Effector memory CD8-positive, alpha-beta T cell (primary cell): Measurements from ENCODE around the gene ZSCAN21.

Experiments used
- ATAC-seq: fragments of 150-1000 bp; cut with Tn5 transposase; replicated peaks from 2 replicates; pipeline ENCODE4 v1.10.0; 2021; ENCODE audit warnings: mild to moderate bottlenecking, moderate library complexity
- DNase-seq, 3 experiments: peaks; one replicate each; pipeline ENCODE4 v3.0.0; 2021
- H3K27ac Mint-ChIP-seq, 2 donors: one replicate each; pipeline ENCODE4 v1.8.0; 2022; ENCODE audit warnings: mild to moderate bottlenecking in 2 of 2, mixed read lengths in 2 of 2, moderate library complexity in 2 of 2
- H3K27me3 Mint-ChIP-seq, 2 donors: one replicate each; pipeline ENCODE4 v1.8.0; 2022; ENCODE audit warnings: mixed read lengths in 2 of 2
- H3K36me3 Mint-ChIP-seq: one replicate; pipeline ENCODE4 v1.8.0; 2022; ENCODE audit warnings: mild to moderate bottlenecking, moderate library complexity, mixed read lengths; ENCODE audit not compliant: insufficient read depth
- H3K4me1 Mint-ChIP-seq, 2 donors: one replicate each; pipeline ENCODE4 v1.8.0; 2022; ENCODE audit warnings: low read depth in 2 of 2, mixed read lengths in 2 of 2
- H3K4me3 Mint-ChIP-seq, 2 donors: one replicate each; pipeline ENCODE4 v1.8.0; 2022; ENCODE audit warnings: mild to moderate bottlenecking in 2 of 2, mixed read lengths in 2 of 2, moderate library complexity in 2 of 2
- H3K9me3 Mint-ChIP-seq, 2 donors: one replicate each; pipeline ENCODE4 v1.8.0; 2022; ENCODE audit warnings: mixed read lengths in 2 of 2

Gene ZSCAN21

DNA sequence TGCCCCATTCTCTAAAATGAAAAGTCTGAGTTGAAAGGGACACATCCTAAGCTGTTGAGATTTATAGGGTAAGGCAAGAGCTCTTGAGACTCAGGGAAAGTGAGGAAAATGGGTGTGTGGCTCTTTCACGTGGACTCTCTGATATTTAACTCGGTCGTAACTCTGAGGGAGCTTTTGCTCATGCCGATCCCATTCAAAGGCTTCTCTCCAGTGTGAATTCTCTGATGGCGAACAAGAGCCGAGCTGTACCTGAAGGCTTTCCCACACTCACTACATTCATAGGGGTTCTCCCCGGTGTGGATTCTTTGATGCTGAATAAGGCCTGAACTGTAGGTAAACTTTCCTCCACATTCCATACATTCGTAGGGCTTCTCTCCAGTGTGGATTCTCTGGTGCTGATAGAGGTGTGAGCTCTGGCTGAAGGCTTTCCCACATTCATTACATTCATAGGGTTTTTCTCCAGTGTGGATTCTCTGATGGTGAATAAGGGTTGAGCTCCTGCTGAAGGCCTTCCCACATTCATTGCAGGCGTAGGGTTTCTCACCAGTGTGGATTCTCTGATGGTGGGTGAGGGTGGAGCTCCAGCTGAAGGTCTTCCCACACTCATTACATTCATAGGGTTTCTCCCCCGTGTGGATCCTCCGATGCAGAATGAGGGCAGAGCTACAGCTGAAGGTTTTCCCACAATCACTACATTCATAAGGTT is 21.6 kb downstream of the ZSCAN21 start:
- ATAC-seq (no peak), DNase-seq (no peak)
- no peak overlapping the region for H3K27ac Mint-ChIP-seq
- no peaks in the 10 kb centered on the region for H3K27me3 Mint-ChIP-seq
- H3K9me3 Mint-ChIP-seq = peaks cover 0 to 10% of the 10 kb centered on the region in 2 donors
- no peaks in the 10 kb centered on the region for H3K4me1 Mint-ChIP-seq
- H3K36me3 Mint-ChIP-seq = peaks cover 61% of the 10 kb centered on the region
- H3K4me3 Mint-ChIP-seq = no peak overlapping the region

DNA sequence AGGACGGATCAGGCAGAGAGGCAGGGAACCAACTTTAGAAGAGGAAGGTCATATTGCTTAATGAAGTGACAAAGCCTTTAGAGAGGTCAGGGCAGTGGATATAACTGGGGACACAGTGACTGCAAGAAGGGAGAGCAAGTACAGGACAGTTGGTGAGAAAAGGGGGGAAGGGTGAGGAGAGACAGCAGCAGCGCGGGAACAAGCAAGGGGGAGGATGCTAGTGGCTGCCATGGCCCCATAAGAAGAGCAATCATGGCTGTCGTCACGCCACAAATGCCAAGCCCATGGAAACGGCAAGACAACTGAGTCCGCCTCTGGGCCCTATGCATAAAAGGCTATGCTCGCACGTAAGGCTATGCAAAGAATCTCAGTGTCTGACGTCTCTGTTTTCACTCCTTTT is 22.9 kb downstream of the ZSCAN21 start:
- peaks cover 73% of the 10 kb centered on the region for H3K36me3 Mint-ChIP-seq
- no peaks in the 10 kb centered on the region for H3K27me3 Mint-ChIP-seq
- H3K9me3 Mint-ChIP-seq = peaks cover 0 to 10% of the 10 kb centered on the region in 2 donors
- peak overlapping the region in 1 of 2 donors; percentile 55 for H3K27ac Mint-ChIP-seq
- no peak overlapping the region for H3K4me3 Mint-ChIP-seq
- peaks cover 0 to 3% of the 10 kb centered on the region in 2 donors for H3K4me1 Mint-ChIP-seq
- DNase-seq = no peak
- no peak for ATAC-seq

DNA sequence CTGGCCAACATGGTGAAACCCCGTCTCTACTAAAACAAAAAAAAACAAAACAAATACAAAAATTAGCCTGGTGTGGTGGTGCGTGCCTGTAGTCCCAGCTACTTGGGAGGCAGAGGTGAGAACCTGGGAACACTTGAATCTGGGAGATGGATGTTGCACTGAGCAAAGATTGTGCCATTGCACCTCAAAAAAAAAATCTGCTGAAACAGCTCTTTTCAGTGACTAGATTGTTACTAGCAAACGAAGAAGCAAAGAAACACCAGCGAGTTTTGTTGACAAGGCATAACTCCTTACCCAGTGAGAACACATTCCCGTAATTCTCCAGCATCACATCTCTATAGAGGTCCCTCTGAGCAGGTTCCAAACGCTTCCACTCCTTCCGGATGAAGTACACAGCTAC is 25.3 kb downstream of the ZSCAN21 start:
- H3K4me3 Mint-ChIP-seq = no peak overlapping the region

DNA sequence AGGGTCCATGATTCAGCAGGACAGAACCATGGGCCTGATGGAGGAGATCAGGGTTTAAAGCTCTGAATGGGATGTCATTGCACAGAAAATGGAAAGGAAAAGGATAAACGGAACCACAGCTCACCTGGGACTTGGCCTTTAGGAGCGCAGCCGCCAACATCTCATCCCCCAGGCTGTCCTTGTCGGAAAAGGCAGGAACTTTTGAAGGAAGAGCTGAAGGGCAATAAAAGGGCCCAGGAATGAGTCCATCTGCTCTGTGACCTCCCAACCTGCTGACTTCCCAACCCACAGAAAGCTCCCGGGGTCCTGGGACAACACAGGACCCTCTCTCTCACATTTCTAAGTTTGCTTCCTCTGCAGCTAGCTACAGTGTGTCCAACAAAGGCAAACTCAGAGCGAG is 25.8 kb downstream of the ZSCAN21 start:
- no peak overlapping the region for H3K4me3 Mint-ChIP-seq
- no peaks in the 10 kb centered on the region for H3K27me3 Mint-ChIP-seq
- ATAC-seq (no peak), DNase-seq (no peak)
- H3K27ac Mint-ChIP-seq = no peak overlapping the region
- peaks cover 0 to 10% of the 10 kb centered on the region in 2 donors for H3K9me3 Mint-ChIP-seq
- H3K36me3 Mint-ChIP-seq = peaks cover 81% of the 10 kb centered on the region
- H3K4me1 Mint-ChIP-seq = peaks cover 7 to 15% of the 10 kb centered on the region in 2 donors

More for the DNA sequence above, 25.3 kb downstream of the ZSCAN21 start:
- Mint-ChIP-seq H3K27ac (no peak overlapping the region), H3K36me3 (peaks cover 82% of the 10 kb centered on the region), H3K9me3 (peaks cover 0 to 10% of the 10 kb centered on the region in 2 donors), H3K4me1 (peaks cover 3 to 9% of the 10 kb centered on the region in 2 donors), H3K27me3 (no peaks in the 10 kb centered on the region)
- no peak for DNase-seq
- ATAC-seq = no peak

DNA sequence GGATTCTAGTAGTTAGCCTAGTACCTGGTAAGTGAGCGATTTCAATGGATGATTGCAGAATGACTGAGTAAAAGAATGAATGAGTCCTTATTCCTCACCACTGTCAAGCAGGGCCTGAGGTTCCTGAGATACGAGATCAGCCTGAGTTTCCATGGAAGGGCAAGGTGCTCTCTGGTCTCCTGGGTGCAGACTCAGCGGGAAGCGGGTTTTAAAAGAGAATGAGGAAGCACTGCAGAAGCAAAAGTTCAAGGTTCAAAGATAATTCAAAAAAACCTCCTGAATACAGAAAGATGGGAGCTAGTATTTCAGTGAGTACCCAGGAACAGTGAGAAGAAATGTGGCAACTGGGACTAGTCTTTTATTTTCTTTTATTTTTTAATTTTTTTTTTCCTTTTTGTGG is 27.6 kb downstream of the ZSCAN21 start:
- peaks cover 78% of the 10 kb centered on the region for H3K36me3 Mint-ChIP-seq
- peaks cover 0 to 3% of the 10 kb centered on the region in 2 donors for H3K9me3 Mint-ChIP-seq
- no peak overlapping the region for H3K27ac Mint-ChIP-seq
- DNase-seq (no peak), ATAC-seq (no peak)
- no peak overlapping the region for H3K4me3 Mint-ChIP-seq
- H3K27me3 Mint-ChIP-seq = no peaks in the 10 kb centered on the region
- peaks cover 17 to 29% of the 10 kb centered on the region in 2 donors for H3K4me1 Mint-ChIP-seq

DNA sequence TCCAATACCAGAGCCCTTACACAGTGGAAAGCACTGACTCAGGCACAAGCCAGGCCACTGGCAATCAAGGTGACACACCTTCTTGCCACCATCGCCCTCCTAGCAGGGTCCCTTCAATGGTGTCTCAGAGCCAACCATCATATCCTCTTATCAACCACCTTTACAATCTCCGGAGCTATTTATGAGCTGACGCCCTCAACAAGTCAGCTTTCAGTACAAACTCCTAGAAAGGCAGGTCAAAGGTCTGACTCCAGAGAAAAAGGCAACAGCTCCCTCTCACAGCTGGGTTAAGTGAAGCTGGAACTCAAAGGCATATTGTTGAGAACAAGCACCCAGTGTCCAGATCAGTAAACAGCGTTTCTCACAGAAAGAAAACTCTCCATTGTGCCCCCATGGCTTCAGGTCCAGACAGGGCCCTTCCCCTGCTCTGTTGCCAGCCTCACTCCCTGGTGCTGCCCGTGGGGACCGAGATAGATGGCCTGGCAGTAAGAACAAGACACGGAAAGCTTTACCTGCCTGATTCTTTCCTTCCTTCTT is 29.5 kb downstream of the ZSCAN21 start:
- H3K4me3 Mint-ChIP-seq = peak overlapping the region in 1 of 2 donors; percentile 0
- ATAC-seq (no peak), DNase-seq (no peak)
- H3K27ac Mint-ChIP-seq = no peak overlapping the region
- no peaks in the 10 kb centered on the region for H3K9me3 Mint-ChIP-seq
- H3K27me3 Mint-ChIP-seq = no peaks in the 10 kb centered on the region
- peaks cover 25 to 34% of the 10 kb centered on the region in 2 donors for H3K4me1 Mint-ChIP-seq
- H3K36me3 Mint-ChIP-seq = peaks cover 63% of the 10 kb centered on the region

DNA sequence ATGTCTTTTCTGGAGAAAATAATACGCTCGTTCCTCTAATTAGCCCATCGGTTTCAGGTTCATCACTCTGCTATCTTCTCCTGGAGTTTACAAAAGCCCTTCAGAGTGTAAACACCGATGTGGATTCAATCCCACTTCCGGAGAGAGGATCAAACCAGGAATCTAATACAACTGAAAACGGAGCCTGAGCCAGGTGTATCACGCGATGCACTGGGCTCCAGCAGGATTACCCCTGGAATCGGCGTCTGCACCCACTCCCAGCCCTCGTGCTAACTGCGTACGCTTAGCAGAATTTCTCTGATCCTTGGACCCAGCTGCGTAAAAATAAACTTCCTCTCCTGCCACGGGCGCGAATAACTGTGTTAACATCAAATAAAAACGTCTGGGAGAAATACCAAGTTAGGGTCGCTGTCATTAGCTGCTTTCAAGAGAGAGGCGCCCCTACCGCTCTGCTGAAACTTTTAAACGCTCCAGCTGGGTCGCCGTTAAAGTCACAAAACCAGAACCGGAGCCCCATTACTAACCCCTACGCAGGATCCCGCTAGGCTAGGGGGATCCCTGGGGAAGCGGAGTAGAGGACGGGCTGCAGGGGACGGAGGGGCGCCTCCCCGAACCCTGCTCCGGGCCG is 31.4 kb downstream of the ZSCAN21 start:
- ATAC-seq (no peak), DNase-seq (peak in 1 of 3 experiments; percentile 13)
- Mint-ChIP-seq H3K27me3 (no peaks in the 10 kb centered on the region), H3K36me3 (peaks cover 45% of the 10 kb centered on the region), H3K9me3 (no peaks in the 10 kb centered on the region), H3K27ac (peak overlapping the region; percentile 57 to 95), H3K4me1 (peaks cover 25 to 34% of the 10 kb centered on the region in 2 donors), H3K4me3 (peak overlapping the region; percentile 87 to 91)

DNA sequence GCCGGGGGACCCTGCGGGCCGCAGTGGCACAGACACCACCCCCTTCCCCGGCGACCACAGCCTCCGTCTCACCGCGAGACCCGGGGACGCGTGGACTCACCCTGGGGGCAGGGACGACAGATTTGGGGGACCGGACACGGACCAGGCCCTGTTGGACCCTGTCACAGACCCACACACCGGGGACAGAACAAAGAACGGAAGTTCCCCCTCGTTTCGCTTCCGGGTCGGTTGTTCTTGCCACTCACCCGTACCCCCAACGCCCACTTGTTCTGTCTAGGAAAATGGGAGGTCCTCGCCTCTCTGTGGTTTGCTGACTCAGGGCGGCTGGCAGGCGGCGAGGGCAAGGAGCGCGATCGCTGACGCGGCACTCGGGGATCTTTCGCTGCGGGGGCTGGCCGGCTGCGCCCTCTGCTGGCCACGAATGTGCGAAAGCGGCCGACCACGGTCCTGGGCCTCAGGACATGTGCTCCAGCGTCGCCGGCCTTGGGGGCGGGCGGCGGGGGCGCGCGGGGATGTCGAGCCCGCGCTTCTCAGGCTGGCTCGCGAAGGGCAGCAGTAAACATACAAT is 32.0 kb downstream of the ZSCAN21 start, which contains the start of gene ZNF3:
Gene ZNF3, minus strand, starts transcription at position 189 of the 568 bp plus-strand sequence. CDS start 4,366 bp downstream, outside the sequence.
- no peaks in the 10 kb centered on the region for H3K9me3 Mint-ChIP-seq
- peaks cover 39% of the 10 kb centered on the region for H3K36me3 Mint-ChIP-seq
- peak within 1 kb of the TSS; percentile 87 to 91 for H3K4me3 Mint-ChIP-seq
- DNase-seq (peak; percentile 96 to 97 (median 97)), ATAC-seq (peak; percentile 79)
- peak within 1 kb of the TSS; percentile 57 to 95 for H3K27ac Mint-ChIP-seq
- H3K27me3 Mint-ChIP-seq = no peaks in the 10 kb centered on the region
- H3K4me1 Mint-ChIP-seq = peaks cover 25 to 34% of the 10 kb centered on the region in 2 donors

DNA sequence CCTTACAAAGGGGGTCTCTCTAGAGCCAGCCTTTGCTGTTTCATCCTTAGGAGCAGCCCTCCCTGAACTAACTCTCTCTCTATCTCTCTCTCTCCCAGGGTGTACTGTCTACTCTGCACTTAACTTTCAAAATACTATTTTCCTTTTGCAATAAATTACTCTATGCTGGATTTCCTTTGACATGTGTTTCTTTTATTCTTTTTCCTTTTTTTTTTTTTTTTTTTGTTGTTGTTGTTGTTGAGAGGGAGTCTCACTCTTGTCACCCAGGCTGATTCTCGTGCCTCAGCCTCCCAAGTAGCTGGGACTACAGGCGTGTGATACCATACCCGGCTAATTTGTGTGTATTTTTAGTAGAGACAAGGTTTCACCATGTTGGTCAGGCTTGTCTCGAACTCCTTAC is 33.4 kb downstream of the ZSCAN21 start:
- Mint-ChIP-seq H3K27me3 (no peaks in the 10 kb centered on the region), H3K4me1 (peaks cover 22 to 34% of the 10 kb centered on the region in 2 donors), H3K9me3 (no peaks in the 10 kb centered on the region), H3K4me3 (peak overlapping the region; percentile 87 to 91), H3K27ac (peak overlapping the region; percentile 57 to 95), H3K36me3 (peaks cover 34% of the 10 kb centered on the region)
- ATAC-seq (peak; percentile 3), DNase-seq (no peak)

DNA sequence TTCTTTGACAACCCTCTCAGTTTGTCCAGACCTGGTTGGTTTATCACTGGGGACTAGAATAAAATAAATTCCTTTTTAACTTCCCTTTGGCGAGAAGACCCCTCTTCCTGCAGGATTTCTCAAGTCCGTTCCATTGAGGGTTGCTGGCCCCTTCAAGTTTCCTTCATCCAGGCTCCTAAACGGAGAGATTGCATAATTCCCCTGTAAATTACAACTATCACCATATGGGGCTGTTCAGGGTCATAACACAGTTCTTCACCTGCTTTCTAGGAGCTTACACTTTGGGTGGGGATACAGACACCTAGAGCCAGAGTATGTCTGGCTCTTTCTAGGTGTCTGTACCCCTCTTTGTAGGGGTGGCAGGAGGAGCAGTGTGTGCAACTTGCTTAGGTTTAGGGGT is 35.9 kb downstream of the ZSCAN21 start:
- Mint-ChIP-seq H3K4me1 (peaks cover 28% of the 10 kb centered on the region in 2 donors), H3K9me3 (no peaks in the 10 kb centered on the region), H3K27ac (no peak overlapping the region), H3K36me3 (peaks cover 36% of the 10 kb centered on the region), H3K27me3 (no peaks in the 10 kb centered on the region), H3K4me3 (no peak overlapping the region)
- no peak for ATAC-seq
- DNase-seq = no peak

DNA sequence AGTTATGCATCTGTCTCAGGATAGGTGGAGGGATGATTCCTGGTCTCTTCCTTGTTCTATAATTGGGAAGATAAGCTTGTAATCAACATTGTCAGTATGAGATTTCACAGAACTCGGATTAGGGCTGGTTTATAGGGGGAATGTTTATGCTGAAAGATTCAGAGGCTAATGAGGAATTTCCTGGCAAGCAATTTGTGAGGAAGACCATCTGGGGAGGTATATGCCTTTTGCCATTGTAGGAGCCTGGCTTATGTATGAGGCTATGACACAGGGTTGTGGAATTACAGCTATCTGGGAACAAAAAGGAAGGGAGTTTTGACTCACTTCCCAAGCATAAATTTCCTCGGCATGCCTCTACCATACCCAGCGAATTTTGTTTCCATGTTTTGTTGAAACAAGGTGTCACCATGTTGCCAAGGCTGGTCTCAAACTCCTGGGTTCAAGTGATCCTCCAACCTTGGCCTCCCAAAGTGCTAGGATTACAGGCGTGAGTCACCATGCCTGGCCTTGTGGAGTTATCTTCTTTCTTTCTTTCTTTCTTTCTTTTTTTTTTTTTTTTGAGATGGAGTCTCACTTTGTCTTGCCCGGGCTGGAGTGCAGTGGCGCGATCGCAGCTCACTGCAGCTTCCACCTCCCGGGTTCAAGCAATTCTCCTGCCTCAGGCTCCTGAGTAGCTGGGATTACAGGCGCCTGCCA is 37.6 kb downstream of the ZSCAN21 start:
- H3K27me3 Mint-ChIP-seq = no peaks in the 10 kb centered on the region
- H3K4me3 Mint-ChIP-seq = peak overlapping the region in 1 of 2 donors; percentile 36
- ATAC-seq (no peak), DNase-seq (no peak)
- H3K36me3 Mint-ChIP-seq = peaks cover 36% of the 10 kb centered on the region
- H3K27ac Mint-ChIP-seq = peak overlapping the region in 1 of 2 donors; percentile 92
- no peaks in the 10 kb centered on the region for H3K9me3 Mint-ChIP-seq
- peaks cover 18 to 19% of the 10 kb centered on the region in 2 donors for H3K4me1 Mint-ChIP-seq

DNA sequence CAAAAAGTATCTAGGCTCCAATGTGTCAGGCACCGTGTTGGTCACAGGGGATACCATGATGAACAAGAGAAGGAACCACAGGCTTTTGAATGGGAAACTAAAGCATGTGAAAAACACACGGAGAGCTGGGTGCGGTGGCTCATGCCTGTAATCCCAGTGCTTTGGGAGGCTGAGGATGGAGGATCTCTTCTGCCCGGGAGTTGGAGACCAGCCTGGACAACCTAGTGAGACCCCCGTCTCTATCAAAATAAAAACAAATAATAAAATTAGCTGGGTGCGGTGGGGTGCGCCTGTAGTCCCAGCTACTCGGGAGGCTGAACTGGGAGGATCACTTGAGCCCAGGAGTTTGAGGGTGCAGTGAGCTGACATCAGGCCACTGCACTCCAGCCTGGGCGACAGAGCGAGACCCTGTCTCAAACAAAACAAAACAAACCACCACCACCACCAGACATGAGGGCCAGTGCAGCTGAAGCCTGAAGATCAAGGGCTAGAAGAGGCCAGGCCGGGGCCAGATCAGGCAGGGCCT is 38.6 kb downstream of the ZSCAN21 start:
- Mint-ChIP-seq H3K4me3 (peak overlapping the region; percentile 85 to 90), H3K9me3 (no peaks in the 10 kb centered on the region), H3K27me3 (no peaks in the 10 kb centered on the region), H3K36me3 (peaks cover 42% of the 10 kb centered on the region), H3K4me1 (peaks cover 11 to 13% of the 10 kb centered on the region in 2 donors), H3K27ac (peak overlapping the region; percentile 90 to 92)
- DNase-seq (no peak), ATAC-seq (no peak)
